Stimulated activated CD4-positive, alpha-beta T cell treated with anti-CD3 and anti-CD28 coated beads, Interleukin-15, amount 100 ng/mL, for 24 hours (primary cell): ENCODE results near the gene INSYN1.
A peak's percentile ranks its signal among the peaks of the same experiment; 100 is the strongest.

ENCODE experiments used
- DNase-seq: peaks from one replicate; pipeline ENCODE4 v3.0.0-alpha.2; 2020

INSYN1 gene

GRCh38 chr15:73773428-73773827, 20.3 kb upstream of the INSYN1 start:
- no peak for DNase-seq

- no peak for DNase-seq
Observed at GRCh38 chr15:73771385-73772045, 18.4 kb upstream of the INSYN1 start.

- DNase-seq = no peak
Observed at GRCh38 chr15:73770050-73770449, 16.9 kb upstream of the INSYN1 start.

GRCh38 chr15:73767806-73768501, 14.8 kb upstream of the INSYN1 start:
- DNase-seq = no peak

GRCh38 chr15:73766598-73766997, 13.4 kb upstream of the INSYN1 start:
- DNase-seq = no peak

GRCh38 chr15:73765778-73766177, 12.6 kb upstream of the INSYN1 start:
- DNase-seq = no peak

GRCh38 chr15:73763931-73764330, 10.8 kb upstream of the INSYN1 start:
- no peak for DNase-seq

- no peak for DNase-seq
Observed at GRCh38 chr15:73760330-73761329, 7.5 kb upstream of the INSYN1 start.

GRCh38 chr15:73758461-73758860, 5.3 kb upstream of the INSYN1 start:
- DNase-seq = no peak

GRCh38 chr15:73757571-73757970, 4.4 kb upstream of the INSYN1 start:
- no peak for DNase-seq

GRCh38 chr15:73756947-73757513, 3.9 kb upstream of the INSYN1 start:
- no peak for DNase-seq

GRCh38 chr15:73756390-73756789, 3.2 kb upstream of the INSYN1 start:
- no peak for DNase-seq

- no peak for DNase-seq
Observed at GRCh38 chr15:73755946-73756345, 2.8 kb upstream of the INSYN1 start.

GRCh38 chr15:73755481-73755880, 2.3 kb upstream of the INSYN1 start:
- DNase-seq = no peak

GRCh38 chr15:73754461-73754860, 1.3 kb upstream of the INSYN1 start:
- no peak for DNase-seq

GRCh38 chr15:73752806-73753193, 351 bp downstream of the INSYN1 start:
- peak; percentile 9 for DNase-seq

GRCh38 chr15:73751899-73752805, 999 bp downstream of the INSYN1 start:
- no peak for DNase-seq

- no peak for DNase-seq
Observed at GRCh38 chr15:73751511-73751898, 1.6 kb downstream of the INSYN1 start.

GRCh38 chr15:73750951-73751350, 2.2 kb downstream of the INSYN1 start:
- DNase-seq = no peak

GRCh38 chr15:73750438-73750837, 2.7 kb downstream of the INSYN1 start:
- DNase-seq = no peak

- no peak for DNase-seq
Observed at GRCh38 chr15:73749971-73750370, 3.2 kb downstream of the INSYN1 start.

- DNase-seq = no peak
Observed at GRCh38 chr15:73749533-73749932, 3.6 kb downstream of the INSYN1 start.
